SK-N-SH (cell line): ENCODE results near the gene ADPRHL1. TPM values are rescaled to one million over a fixed set of nuclear protein-coding genes. Genes with fewer than 3 reads are reported as not detected.

Experiments used
- CTCF ChIA-PET: fragments of 300-600, 350-600 bp; formaldehyde crosslinking; extraction: SDS; loops from one replicate; lab custom pipeline; 2021; lab: Yijun Ruan, JAX
- POLR2A ChIA-PET: fragments of 350-600 bp; sonication (Branson Sonifier 250); formaldehyde crosslinking; extraction: SDS; loops from one replicate; lab custom pipeline; 2020; ENCODE audit warnings: antibody characterized with exemption, inconsistent platforms; lab: Yijun Ruan, JAX
- DNase-seq: peaks from one replicate; pipeline ENCODE4 v3.0.0; 2012
- H2AFZ ChIP-seq: fragments of 200-600 bp; sonication (generic); 2 replicates; pipeline ENCODE4 v1.8.1; 2016; ENCODE audit warnings: antibody characterized with exemption, mild to moderate bottlenecking, low read depth
- H3F3A ChIP-seq: fragments of 200-600 bp; sonication (generic); replicated peaks from 2 replicates; pipeline ENCODE3; 2016; ENCODE audit warnings: antibody characterized with exemption, mild to moderate bottlenecking; ENCODE audit not compliant: insufficient read depth
- H3K27ac ChIP-seq, 2 experiments: fragments of 200-500 bp in 1 of 2; fragments of 200-600 bp in 1 of 2; sonication (Bioruptor generic) in 1 of 2; sonication (generic), shearing (Covaris generic) in 1 of 2; 2 replicates each; pipeline versions ENCODE4 v1.5.1 to v1.6.1; 2014 to 2016; ENCODE audit warnings: low read depth in 2 of 2, inconsistent platforms in 1 of 2, low read length in 1 of 2, mild to moderate bottlenecking in 1 of 2, mixed read lengths in 1 of 2
- H3K27me3 ChIP-seq: fragments of 200-600 bp; sonication (generic), shearing (Covaris generic); 2 replicates; pipeline ENCODE4 v1.6.1; 2016; ENCODE audit warnings: mixed run types; ENCODE audit not compliant: insufficient read depth
- H3K36me3 ChIP-seq, 2 experiments: fragments of 200-500 bp in 1 of 2; fragments of 200-600 bp in 1 of 2; sonication (Bioruptor generic) in 1 of 2; sonication (generic) in 1 of 2; replicated peaks in 1 of 2; 2 replicates each; pipeline versions ENCODE3 to v1.5.1; 2014 to 2016; ENCODE audit warnings: low read length in 1 of 2, mild to moderate bottlenecking in 1 of 2; ENCODE audit not compliant: insufficient read depth in 2 of 2, control insufficient read depth in 1 of 2
- H3K4me1 ChIP-seq, 2 experiments: fragments of 200-500 bp in 1 of 2; fragments of 200-600 bp in 1 of 2; sonication (Bioruptor generic) in 1 of 2; sonication (generic), shearing (Covaris generic) in 1 of 2; 2 replicates each; pipeline versions ENCODE4 v1.5.1 to v1.6.1; 2014 to 2016; ENCODE audit warnings: low read depth in 1 of 2, low read length in 1 of 2, mixed run types in 1 of 2; ENCODE audit not compliant: insufficient read depth in 2 of 2, control insufficient read depth in 1 of 2
- H3K4me2 ChIP-seq: fragments of 200-600 bp; sonication (generic), shearing (Covaris generic); 2 replicates; pipeline ENCODE4 v1.6.1; 2017; ENCODE audit warnings: mixed run types
- H3K4me3 ChIP-seq, 2 experiments: fragments of 200-500 bp in 1 of 2; fragments of 200-600 bp in 1 of 2; sonication (Bioruptor generic) in 1 of 2; sonication (generic), shearing (Covaris generic) in 1 of 2; 2 replicates each; pipeline versions ENCODE4 v1.5.1 to v1.8.1; 2014 to 2016; ENCODE audit warnings: low read depth in 2 of 2, inconsistent platforms in 1 of 2, low read length in 1 of 2, mild to moderate bottlenecking in 1 of 2, mixed read lengths in 1 of 2, moderate library complexity in 1 of 2
- H3K79me2 ChIP-seq: fragments of 200-600 bp; sonication (generic); 2 replicates; pipeline ENCODE4 v1.8.1; 2017; ENCODE audit warnings: mild to moderate bottlenecking; ENCODE audit not compliant: insufficient read depth
- H3K9ac ChIP-seq: fragments of 200-600 bp; sonication (generic); 2 replicates; pipeline ENCODE4 v1.6.1; 2017; ENCODE audit warnings: mixed run types
- H3K9me2 ChIP-seq: fragments of 200-600 bp; sonication (generic); 2 replicates; pipeline ENCODE4 v1.6.1; 2017; ENCODE audit warnings: mixed run types
- H3K9me3 ChIP-seq: fragments of 200-600 bp; sonication (generic); 2 replicates; pipeline ENCODE4 v1.6.1; 2017; ENCODE audit warnings: mixed run types, mild to moderate bottlenecking, moderate library complexity
- H4K20me1 ChIP-seq: fragments of 200-600 bp; sonication (generic); 2 replicates; pipeline ENCODE4 v1.6.1; 2017; ENCODE audit warnings: mild to moderate bottlenecking, mixed run types; ENCODE audit not compliant: insufficient read depth
- CHD2 ChIP-seq: fragments of 150-350 bp; IDR thresholded peaks from 2 replicates; pipeline ENCODE4 v1.6.1; 2018; ENCODE audit warnings: low read length; ENCODE audit not compliant: partially characterized antibody
- ELF1 ChIP-seq: IDR thresholded peaks from 2 replicates; pipeline ENCODE4 v1.4.0; 2012
- EZH2phosphoT487 ChIP-seq: fragments of 200-600 bp; sonication (generic); IDR thresholded peaks from 2 replicates; pipeline ENCODE4 v1.6.1; 2017; ENCODE audit warnings: low read depth, mixed run types, mild to moderate bottlenecking, antibody characterized with exemption, moderate library complexity, borderline replicate concordance
- FOSL2 ChIP-seq: IDR thresholded peaks from 2 replicates; pipeline ENCODE4 v1.4.0; 2012; ENCODE audit warnings: low read depth, mild to moderate bottlenecking, moderate library complexity, borderline replicate concordance
- FOXJ3 ChIP-seq: sonication (generic); formaldehyde crosslinking; IDR thresholded peaks from 2 replicates; pipeline ENCODE4 v1.5.1; 2020; ENCODE audit warnings: mild to moderate bottlenecking, missing genetic modification reagents
- FOXM1 ChIP-seq: IDR thresholded peaks from 2 replicates; pipeline ENCODE4 v1.4.0; 2012; ENCODE audit warnings: low read depth, mild to moderate bottlenecking
- GABPA ChIP-seq: IDR thresholded peaks from 2 replicates; pipeline ENCODE4 v1.4.0; 2012; ENCODE audit warnings: low read depth, mild to moderate bottlenecking
- GATA2 ChIP-seq: sonication (generic); formaldehyde crosslinking; IDR thresholded peaks from 2 replicates; pipeline ENCODE4 v1.5.0; 2020; ENCODE audit warnings: mild to moderate bottlenecking, missing genetic modification reagents
- MEF2A ChIP-seq: IDR thresholded peaks from 2 replicates; pipeline ENCODE4 v1.4.0; 2012; ENCODE audit warnings: low read depth, borderline replicate concordance
- MXI1 ChIP-seq: IDR thresholded peaks from 2 replicates; pipeline ENCODE4 v1.6.1; 2012; ENCODE audit warnings: mild to moderate bottlenecking, low read depth, low read length, improper control_type of control experiment
- NFIC ChIP-seq: IDR thresholded peaks from 2 replicates; pipeline ENCODE4 v1.4.0; 2012; ENCODE audit warnings: borderline replicate concordance
- NRF1 ChIP-seq: IDR thresholded peaks from 2 replicates; pipeline ENCODE4 v1.6.1; 2012; ENCODE audit warnings: low read depth, mild to moderate bottlenecking, low read length
- POLR2AphosphoS5 ChIP-seq: IDR thresholded peaks from 2 replicates; pipeline ENCODE4 v1.6.1; 2012; ENCODE audit warnings: low read depth, low read length
- RCOR1 ChIP-seq: fragments of 150-350 bp; IDR thresholded peaks from 2 replicates; pipeline ENCODE4 v1.6.1; 2017; ENCODE audit warnings: antibody characterized with exemption, low read length
- REST ChIP-seq: IDR thresholded peaks from 2 replicates; pipeline ENCODE4 v1.6.1; 2012; ENCODE audit warnings: mild to moderate bottlenecking, low read depth, low read length, moderate library complexity
- RXRA ChIP-seq: IDR thresholded peaks from 2 replicates; pipeline ENCODE4 v1.4.0; 2012; ENCODE audit warnings: low read depth, mild to moderate bottlenecking, borderline replicate concordance
- TAF1 ChIP-seq: IDR thresholded peaks from 2 replicates; pipeline ENCODE4 v1.6.1; 2012; ENCODE audit warnings: low read depth, mild to moderate bottlenecking, low read length, moderate library complexity, borderline replicate concordance
- USF2 ChIP-seq: fragments of 150-350 bp; IDR thresholded peaks from 2 replicates; pipeline ENCODE4 v1.6.1; 2017; ENCODE audit warnings: antibody characterized with exemption, low read length, low read depth, borderline replicate concordance
- YY1 ChIP-seq: IDR thresholded peaks from 2 replicates; pipeline ENCODE4 v1.4.0; 2012; ENCODE audit warnings: low read depth, mild to moderate bottlenecking
- WGBS: methylation state at CpG from one replicate; pipeline ENCODE4 v1.1.6; 2017; ENCODE audit warnings: low lambda C conversion rate; 5-methylcytosine and 5-hydroxymethylcytosine counted together
- polyA plus RNA-seq, 3 experiments: library from polyadenylated mRNA; depleted of rRNA; stranded (reverse); fragments of >200 nt; gene quantifications; 2 replicates each; pipeline ENCODE4 v1.2.3, GENCODE V29; 2012
- TF ChIP-seq, protein P1 (sequence below): fragments of 150-350 bp; IDR thresholded peaks from 2 replicates; pipeline ENCODE4 v1.6.1; 2016; ENCODE audit warnings: mild to moderate bottlenecking, low read depth, low read length
- TF ChIP-seq, protein P2 (sequence below): IDR thresholded peaks from 2 replicates; pipeline ENCODE4 v1.4.0; 2012; ENCODE audit warnings: low read depth
- TF ChIP-seq, protein P3 (sequence below): IDR thresholded peaks from 2 replicates; pipeline ENCODE4 v1.4.0; 2012; ENCODE audit warnings: low read depth, borderline replicate concordance

ADPRHL1 gene
- polyA plus RNA-seq, 1 of the 3 experiments (the other 2 are of a cell fraction) = 1.0 TPM

DNA sequence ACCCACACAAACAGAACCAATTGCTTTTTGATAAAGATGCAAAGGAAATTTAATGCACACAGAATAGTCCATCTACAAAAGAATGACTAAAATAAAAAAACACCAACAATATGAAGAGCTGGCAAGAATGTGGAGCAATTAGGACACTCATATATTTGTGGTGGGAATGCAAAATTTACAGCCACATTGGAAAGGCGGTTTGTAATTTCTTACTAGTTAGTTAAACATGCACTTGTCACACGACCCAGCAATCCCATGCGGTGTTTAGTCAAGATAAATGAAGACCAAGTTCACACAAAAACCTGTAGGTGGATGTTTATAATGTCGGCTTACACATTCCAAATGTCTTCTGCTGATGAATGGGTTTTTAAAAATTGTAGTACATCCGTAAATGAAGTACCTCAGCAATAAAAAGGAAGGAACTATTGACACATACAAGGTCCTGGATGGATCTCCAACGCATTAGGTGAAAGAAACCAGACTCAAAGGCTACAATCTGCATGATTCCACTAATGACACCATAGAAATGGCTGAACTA, 94.6 kb downstream of the ADPRHL1 start:
- no peak for DNase-seq
- Histone ChIP-seq H3K27ac (no peak overlapping the region), H3K9me2 (no peaks in the 10 kb centered on the region), H3K9me3 (no peaks in the 10 kb centered on the region), H3K36me3 (no peaks in the 10 kb centered on the region), H4K20me1 (no peaks in the 10 kb centered on the region), H3K9ac (no peak overlapping the region), H3K79me2 (peaks cover 5% of the 10 kb centered on the region; the same call in 1 of the 2 replicates), H3K27me3 (no peaks in the 10 kb centered on the region), H3K4me1 (peaks cover 0 to 5% of the 10 kb centered on the region in 2 experiments; a peak in 1 of 4 replicates), H3K4me2 (no peak overlapping the region), H3K4me3 (no peak overlapping the region), H2AFZ (no peak overlapping the region), H3F3A (peaks cover 3% of the 10 kb centered on the region)
- ChIA-PET POLR2A (no interaction called here), CTCF (no interaction called here)
- no peak for TF ChIP-seq POLR2AphosphoS5
- no peak for TF ChIP-seq FOXJ3 (CRISPR knock-in tag)
- no peak for TF ChIP-seq FOXM1
- TF ChIP-seq REST = no peak
- no peak for TF ChIP-seq EZH2phosphoT487
- TF ChIP-seq ELF1 = no peak
- TF ChIP-seq NFIC = no peak
- TF ChIP-seq TAF1 = no peak
- no peak for TF ChIP-seq NRF1
- TF ChIP-seq CHD2 = no peak
- no peak for TF ChIP-seq GABPA
- TF ChIP-seq YY1 = no peak
- 88% methylated on average over 6 of the region's 6 CpGs for WGBS

DNA sequence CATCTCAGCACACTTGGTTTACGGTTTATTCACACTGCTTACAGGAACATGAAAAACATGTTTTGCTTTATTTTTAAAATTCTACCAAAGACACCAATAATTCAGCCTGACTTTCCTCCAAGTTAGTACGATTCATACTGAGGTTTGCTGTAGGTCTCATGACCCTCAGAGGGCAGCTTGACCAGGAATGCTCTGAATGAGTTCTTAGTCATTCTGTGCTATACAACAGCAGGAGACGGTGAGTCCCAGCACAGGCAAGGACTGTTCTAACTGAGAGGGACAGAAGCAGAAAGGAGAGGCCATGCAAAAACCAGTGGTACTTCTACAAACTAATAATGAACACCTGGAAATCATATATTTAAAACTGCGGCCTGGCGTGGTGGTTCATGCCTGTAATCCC, 95.8 kb downstream of the ADPRHL1 start:
- H3K36me3 ChIP-seq = no peaks in the 10 kb centered on the region
- no peaks in the 10 kb centered on the region for H3K27me3 ChIP-seq
- H3K4me3 ChIP-seq = no peak overlapping the region
- no peaks in the 10 kb centered on the region for H4K20me1 ChIP-seq
- CTCF ChIA-PET = no interaction called here
- no peaks in the 10 kb centered on the region for H3K4me1 ChIP-seq
- H2AFZ ChIP-seq = no peak overlapping the region
- H3F3A ChIP-seq = peaks cover 3% of the 10 kb centered on the region
- no peaks in the 10 kb centered on the region for H3K9me2 ChIP-seq
- H3K9ac ChIP-seq = no peak overlapping the region
- WGBS = 70% methylated on average over 5 of the region's 5 CpGs
- POLR2A ChIA-PET = no interaction called here
- no peak for DNase-seq
- no peaks in the 10 kb centered on the region for H3K9me3 ChIP-seq
- no peak overlapping the region for H3K4me2 ChIP-seq
- no peak overlapping the region for H3K27ac ChIP-seq
- no peaks in the 10 kb centered on the region for H3K79me2 ChIP-seq
- TF ChIP-seq, protein P1, sequence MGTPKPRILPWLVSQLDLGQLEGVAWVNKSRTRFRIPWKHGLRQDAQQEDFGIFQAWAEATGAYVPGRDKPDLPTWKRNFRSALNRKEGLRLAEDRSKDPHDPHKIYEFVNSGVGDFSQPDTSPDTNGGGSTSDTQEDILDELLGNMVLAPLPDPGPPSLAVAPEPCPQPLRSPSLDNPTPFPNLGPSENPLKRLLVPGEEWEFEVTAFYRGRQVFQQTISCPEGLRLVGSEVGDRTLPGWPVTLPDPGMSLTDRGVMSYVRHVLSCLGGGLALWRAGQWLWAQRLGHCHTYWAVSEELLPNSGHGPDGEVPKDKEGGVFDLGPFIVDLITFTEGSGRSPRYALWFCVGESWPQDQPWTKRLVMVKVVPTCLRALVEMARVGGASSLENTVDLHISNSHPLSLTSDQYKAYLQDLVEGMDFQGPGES = no peak
- TF ChIP-seq YY1 = no peak
- no peak for TF ChIP-seq GATA2 (CRISPR knock-in tag)
- TF ChIP-seq, protein P2, sequence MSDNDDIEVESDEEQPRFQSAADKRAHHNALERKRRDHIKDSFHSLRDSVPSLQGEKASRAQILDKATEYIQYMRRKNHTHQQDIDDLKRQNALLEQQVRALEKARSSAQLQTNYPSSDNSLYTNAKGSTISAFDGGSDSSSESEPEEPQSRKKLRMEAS = no peak
- no peak for TF ChIP-seq MEF2A
- no peak for TF ChIP-seq FOXM1
- TF ChIP-seq USF2 = no peak
- TF ChIP-seq RCOR1 = no peak
- no peak for TF ChIP-seq FOSL2
- no peak for TF ChIP-seq MXI1
- TF ChIP-seq RXRA = no peak
- TF ChIP-seq TAF1 = no peak
- TF ChIP-seq, protein P3, sequence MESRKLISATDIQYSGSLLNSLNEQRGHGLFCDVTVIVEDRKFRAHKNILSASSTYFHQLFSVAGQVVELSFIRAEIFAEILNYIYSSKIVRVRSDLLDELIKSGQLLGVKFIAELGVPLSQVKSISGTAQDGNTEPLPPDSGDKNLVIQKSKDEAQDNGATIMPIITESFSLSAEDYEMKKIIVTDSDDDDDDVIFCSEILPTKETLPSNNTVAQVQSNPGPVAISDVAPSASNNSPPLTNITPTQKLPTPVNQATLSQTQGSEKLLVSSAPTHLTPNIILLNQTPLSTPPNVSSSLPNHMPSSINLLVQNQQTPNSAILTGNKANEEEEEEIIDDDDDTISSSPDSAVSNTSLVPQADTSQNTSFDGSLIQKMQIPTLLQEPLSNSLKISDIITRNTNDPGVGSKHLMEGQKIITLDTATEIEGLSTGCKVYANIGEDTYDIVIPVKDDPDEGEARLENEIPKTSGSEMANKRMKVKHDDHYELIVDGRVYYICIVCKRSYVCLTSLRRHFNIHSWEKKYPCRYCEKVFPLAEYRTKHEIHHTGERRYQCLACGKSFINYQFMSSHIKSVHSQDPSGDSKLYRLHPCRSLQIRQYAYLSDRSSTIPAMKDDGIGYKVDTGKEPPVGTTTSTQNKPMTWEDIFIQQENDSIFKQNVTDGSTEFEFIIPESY = no peak
